Measurements from ENCODE around the gene MSI1. TPM values are rescaled to one million over a fixed set of nuclear protein-coding genes. Genes with fewer than 3 reads are reported as not detected.
"Not testable (repeated sequence)": the region's sequence is repeated elsewhere in the genome, so short reads cannot be mapped to it uniquely, and the experiment has no call there.

MSI1 gene
- total RNA-seq, 1 donor from 2014 or later, result 1.3 TPM

DNA sequence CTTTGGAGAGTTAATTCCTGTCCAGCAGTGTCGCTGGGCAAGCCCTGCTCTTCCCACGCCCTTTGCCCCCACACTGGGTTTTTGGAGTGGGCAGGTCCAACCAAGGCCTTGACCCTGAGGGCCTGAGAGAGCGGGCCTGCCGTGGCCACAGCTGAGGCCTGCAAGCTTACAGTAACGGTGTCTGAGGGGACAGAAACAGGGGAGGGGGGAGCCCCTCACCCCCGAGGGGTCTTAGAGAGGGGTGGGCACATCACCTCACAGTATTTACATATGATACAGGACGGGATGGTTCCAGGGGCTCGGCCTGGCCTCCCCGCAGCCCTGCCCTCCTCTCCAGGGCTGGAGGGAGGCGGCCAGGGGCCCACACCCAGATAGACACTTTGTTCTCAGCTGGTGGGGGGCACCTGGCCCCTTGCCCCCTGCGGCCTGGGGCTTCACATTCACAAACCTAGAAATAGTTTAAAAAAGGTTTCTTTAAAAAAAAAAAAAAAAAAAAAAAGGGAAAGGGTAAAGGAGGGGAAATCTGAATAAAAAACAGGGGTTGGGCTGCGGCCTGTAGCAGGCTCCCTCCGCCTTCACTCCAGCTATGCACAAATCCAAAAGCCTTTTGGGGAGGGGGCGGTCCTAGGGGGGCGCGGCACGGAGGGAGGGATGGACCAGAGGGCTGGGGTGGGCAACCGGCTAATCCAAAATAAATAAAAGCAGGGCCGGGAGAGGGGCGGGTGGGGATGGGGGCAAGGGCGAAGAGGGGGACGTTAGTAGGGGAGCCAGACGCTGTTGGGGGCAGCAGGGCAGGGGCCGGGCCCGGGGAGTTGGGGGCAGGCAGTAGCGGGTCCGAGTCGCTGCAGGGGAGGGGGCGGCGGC lies 26.6 kb downstream of the MSI1 start:
- Mint-ChIP-seq H3K4me3 (ENCODE audit: unreplicated experiment) (no peak overlapping the region), H3K36me3 (ENCODE audit: unreplicated experiment) (peaks cover 2% of the 10 kb centered on the region), H3K4me1 (ENCODE audit: unreplicated experiment) (no peaks in the 10 kb centered on the region), H3K27ac (ENCODE audit: unreplicated experiment) (no peak overlapping the region), H3K9me3 (ENCODE audit: unreplicated experiment) (peaks cover 5% of the 10 kb centered on the region), H3K27me3 (ENCODE audit: unreplicated experiment) (peaks cover 12% of the 10 kb centered on the region)
- no peak for DNase-seq (ENCODE audit: extremely low spot score, unreplicated experiment)
- no peak for TF ChIP-seq CTCF (IDR thresholded peaks at IDR 0.05)

GRCh38 chr12:120339256-120339655 lies 29.7 kb downstream of the MSI1 start:
- Mint-ChIP-seq H3K27me3 (ENCODE audit: unreplicated experiment) (peaks cover 14% of the 10 kb centered on the region), H3K36me3 (ENCODE audit: unreplicated experiment) (peaks cover 2% of the 10 kb centered on the region), H3K4me1 (ENCODE audit: unreplicated experiment) (no peaks in the 10 kb centered on the region), H3K27ac (ENCODE audit: unreplicated experiment) (no peak overlapping the region), H3K9me3 (ENCODE audit: unreplicated experiment) (peaks cover 5% of the 10 kb centered on the region), H3K4me3 (ENCODE audit: unreplicated experiment) (no peak overlapping the region)
- no peak for TF ChIP-seq CTCF (IDR thresholded peaks at IDR 0.05)
- DNase-seq (ENCODE audit: extremely low spot score, unreplicated experiment), result no peak

DNA sequence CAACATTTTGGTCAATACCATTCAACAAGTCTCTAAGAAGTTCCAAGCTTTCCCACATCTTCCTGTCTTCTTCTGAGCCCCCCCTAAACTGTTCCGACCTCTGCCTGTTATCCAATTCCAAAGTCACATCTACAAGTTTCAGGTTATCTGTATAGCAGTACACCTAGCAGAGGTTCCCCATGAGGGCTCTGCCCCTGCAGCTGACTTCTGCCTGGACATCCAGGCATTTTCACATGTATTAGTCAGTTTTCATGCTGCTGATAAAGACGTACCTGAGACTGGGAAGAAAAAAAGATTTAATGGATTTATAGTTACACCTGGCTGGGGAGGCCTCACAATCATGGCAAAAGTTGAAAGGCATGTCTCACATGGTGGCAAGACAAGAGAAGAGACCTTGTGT lies 31.2 kb downstream of the MSI1 start:
- peaks cover 5% of the 10 kb centered on the region for H3K9me3 Mint-ChIP-seq (ENCODE audit: unreplicated experiment)
- no peak overlapping the region for H3K4me3 Mint-ChIP-seq (ENCODE audit: unreplicated experiment)
- H3K27me3 Mint-ChIP-seq (ENCODE audit: unreplicated experiment), result peaks cover 14% of the 10 kb centered on the region
- no peak for DNase-seq (ENCODE audit: extremely low spot score, unreplicated experiment)
- H3K36me3 Mint-ChIP-seq (ENCODE audit: unreplicated experiment), result peaks cover 2% of the 10 kb centered on the region
- H3K27ac Mint-ChIP-seq (ENCODE audit: unreplicated experiment), result no peak overlapping the region
- TF ChIP-seq CTCF (IDR thresholded peaks at IDR 0.05), result no peak
- no peaks in the 10 kb centered on the region for H3K4me1 Mint-ChIP-seq (ENCODE audit: unreplicated experiment)

DNA sequence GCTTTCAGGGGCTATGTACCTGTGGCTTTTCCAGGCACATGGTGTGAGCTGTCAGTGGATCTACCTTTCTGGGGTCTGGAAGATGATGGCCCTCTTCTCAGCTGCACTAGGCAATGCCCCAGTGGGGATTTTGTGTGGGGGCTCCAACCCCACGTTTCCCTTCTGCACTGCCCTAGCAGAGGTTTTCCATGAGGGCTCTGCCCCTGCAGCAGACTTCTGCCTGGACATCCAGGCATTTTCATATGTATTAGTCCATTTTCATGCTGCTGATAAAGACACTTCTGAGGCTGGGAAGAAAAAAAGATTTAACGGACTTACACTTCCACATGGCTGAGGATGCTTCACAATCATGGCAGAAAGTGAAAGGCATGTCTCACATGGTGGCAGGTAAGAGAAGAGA lies 32.6 kb downstream of the MSI1 start:
- H3K4me3 Mint-ChIP-seq (ENCODE audit: unreplicated experiment); H3K27ac Mint-ChIP-seq (ENCODE audit: unreplicated experiment); DNase-seq (ENCODE audit: extremely low spot score, unreplicated experiment); H3K36me3 Mint-ChIP-seq (ENCODE audit: unreplicated experiment); H3K9me3 Mint-ChIP-seq (ENCODE audit: unreplicated experiment); H3K4me1 Mint-ChIP-seq (ENCODE audit: unreplicated experiment): not testable (repeated sequence)
- H3K27me3 Mint-ChIP-seq (ENCODE audit: unreplicated experiment), result peaks cover 24% of the 10 kb centered on the region

DNA sequence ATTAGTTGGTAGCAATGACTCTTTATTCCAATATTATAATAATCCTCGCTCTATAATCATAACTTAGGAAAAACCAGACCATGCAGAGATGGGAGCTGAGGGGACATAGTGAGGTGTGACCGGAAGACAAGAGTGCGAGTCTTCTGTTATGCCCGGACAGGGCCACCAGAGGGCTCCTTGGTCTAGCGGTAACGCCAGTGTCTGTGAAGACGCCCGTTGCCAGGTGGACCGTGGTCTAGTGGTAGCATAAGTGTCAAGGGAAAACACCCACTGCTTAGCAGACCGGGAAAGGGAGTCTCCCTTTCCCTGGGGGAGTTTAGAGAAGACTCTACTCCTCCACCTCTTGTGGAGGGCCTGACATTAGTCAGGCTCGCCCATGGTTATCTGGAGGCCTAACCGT lies 33.5 kb downstream of the MSI1 start:
- not testable (repeated sequence) for DNase-seq (ENCODE audit: extremely low spot score, unreplicated experiment); H3K36me3 Mint-ChIP-seq (ENCODE audit: unreplicated experiment); H3K4me1 Mint-ChIP-seq (ENCODE audit: unreplicated experiment); H3K9me3 Mint-ChIP-seq (ENCODE audit: unreplicated experiment); H3K4me3 Mint-ChIP-seq (ENCODE audit: unreplicated experiment); H3K27ac Mint-ChIP-seq (ENCODE audit: unreplicated experiment)
- H3K27me3 Mint-ChIP-seq (ENCODE audit: unreplicated experiment), result peaks cover 25% of the 10 kb centered on the region
- peak; percentile 75 for TF ChIP-seq CTCF (IDR thresholded peaks at IDR 0.05)

Measured in osteocyte (in vitro differentiated cells).